Fibroblast of upper back skin (primary cell): ENCODE measurements around the gene CAMK2A.
"Not testable (repeated sequence)": the region's sequence is repeated elsewhere in the genome, so short reads cannot be mapped to it uniquely, and the experiment has no call there.

Experiments
- DNase-seq: peaks from one replicate; pipeline ENCODE4 v3.0.0-alpha.2; 2013

Gene CAMK2A

GRCh38 chr5:150249744-150250143, 39.8 kb downstream of the CAMK2A start:
- no peak for DNase-seq

DNA sequence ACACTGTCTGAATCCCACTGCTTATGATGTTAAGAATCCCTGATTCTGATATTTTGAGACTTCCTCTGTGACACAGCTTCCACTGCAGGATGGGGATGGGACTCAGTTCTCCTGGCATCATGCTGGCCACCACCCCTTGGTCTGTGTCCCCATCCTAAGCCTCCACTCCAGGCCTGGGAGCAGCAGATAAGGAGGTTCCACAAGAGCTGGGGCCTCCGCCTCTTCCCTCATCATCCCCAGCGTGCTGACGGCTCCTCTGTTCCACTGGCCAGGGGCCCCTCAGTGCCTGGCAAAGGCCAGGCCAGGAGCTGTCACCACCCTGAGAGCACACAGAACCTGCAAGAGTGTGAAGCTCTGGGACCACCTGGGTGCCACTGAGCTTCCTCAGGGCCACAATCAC, 40.6 kb downstream of the CAMK2A start:
- DNase-seq, result no peak

DNA sequence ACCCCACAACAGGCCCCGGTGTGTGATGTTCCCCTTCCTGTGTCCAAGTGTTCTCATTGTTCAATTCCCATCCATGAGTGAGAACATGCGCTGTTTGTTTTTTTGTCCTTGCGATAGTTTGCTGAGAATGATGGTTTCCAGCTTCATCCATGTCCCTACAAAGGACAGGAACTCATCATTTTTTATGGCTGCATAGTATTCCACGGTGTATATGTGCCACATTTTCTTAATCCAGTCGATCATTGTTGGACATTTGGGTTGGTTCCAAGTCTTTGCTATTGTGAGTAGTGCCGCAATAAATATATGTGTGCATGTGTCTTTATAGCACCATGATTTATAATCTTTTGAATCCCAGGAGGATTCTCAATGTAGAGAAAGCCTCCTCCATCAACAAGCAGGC, 41.1 kb downstream of the CAMK2A start:
- DNase-seq, result not testable (repeated sequence)

DNA sequence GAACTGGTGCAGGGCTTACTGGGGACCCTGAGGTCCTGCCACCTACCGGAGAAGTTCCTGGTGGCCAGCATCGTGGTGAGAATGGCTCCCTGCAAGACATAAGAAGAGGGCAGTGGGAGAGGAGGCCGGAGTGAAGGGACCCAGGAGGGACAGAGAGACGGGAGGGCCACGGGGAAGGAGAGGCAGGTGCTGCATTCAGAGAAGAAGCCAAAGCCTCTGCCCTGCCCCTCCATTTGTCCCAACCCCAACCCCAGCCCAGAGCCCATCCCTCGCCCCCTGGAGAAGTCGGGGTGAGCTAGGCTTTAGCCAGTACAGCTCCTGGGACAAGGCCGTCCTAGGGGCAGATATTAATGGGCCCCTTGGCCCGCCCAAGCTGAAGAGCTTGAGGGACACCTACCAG, 41.8 kb downstream of the CAMK2A start:
- DNase-seq, result no peak

DNA sequence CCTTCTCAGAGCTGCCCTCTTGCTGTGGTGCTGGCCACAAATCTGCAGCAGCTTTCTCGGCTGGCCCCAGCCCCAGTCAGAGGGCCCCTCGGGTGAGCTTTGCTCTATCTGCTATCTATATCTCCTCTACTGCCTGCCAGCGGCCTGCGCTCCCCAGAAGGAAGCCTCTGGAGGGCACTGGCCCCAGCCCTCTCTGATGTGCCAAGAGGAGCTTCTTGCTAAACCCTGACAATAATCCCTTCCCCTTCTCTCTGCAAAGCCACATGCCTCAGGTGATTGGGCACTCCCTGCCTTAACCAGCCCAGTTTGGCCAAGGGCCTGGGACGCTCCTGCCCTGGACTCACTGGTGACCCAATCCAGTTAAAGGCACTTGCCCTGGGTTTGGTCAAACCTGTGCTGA, 42.7 kb downstream of the CAMK2A start:
- no peak for DNase-seq

- no peak for DNase-seq
Observed at GRCh38 chr5:150246429-150246828, 43.1 kb downstream of the CAMK2A start.

GRCh38 chr5:150245808-150246207, 43.8 kb downstream of the CAMK2A start:
- no peak for DNase-seq

DNA sequence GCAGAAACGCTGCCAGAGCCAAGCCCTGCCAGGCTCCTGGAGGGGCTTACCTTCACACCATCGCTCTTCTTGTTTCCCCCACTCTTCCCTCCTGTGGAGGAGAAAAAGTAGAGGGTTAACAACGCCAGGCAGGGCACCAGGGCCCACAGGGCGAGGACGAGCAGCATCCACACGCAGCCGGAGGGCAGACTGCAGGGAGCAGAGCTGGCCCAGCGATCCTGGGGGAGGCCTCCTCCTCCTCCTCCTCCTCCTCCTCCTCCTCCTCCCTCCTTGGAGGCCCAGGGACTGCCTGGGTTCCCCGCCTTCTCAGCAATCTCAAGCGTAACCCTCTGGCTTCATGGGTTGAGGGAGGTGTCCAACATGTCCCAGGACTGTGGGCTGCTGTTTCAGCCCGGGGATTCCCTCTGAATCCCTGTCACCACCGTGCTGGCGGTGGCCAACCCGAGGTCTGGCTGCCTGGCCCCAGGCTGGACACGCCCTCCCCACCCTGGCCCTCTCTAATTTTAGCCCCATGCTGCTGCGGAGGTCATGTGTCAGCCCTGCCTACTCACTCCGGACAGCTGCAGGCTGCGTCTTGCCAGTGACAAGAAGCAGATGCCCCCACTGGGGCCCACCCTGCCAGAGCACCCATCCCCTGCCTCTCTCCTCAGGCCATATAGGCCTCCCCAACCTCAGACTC, 44.3 kb downstream of the CAMK2A start:
- no peak for DNase-seq

GRCh38 chr5:150244209-150244608, 45.4 kb downstream of the CAMK2A start:
- no peak for DNase-seq

DNA sequence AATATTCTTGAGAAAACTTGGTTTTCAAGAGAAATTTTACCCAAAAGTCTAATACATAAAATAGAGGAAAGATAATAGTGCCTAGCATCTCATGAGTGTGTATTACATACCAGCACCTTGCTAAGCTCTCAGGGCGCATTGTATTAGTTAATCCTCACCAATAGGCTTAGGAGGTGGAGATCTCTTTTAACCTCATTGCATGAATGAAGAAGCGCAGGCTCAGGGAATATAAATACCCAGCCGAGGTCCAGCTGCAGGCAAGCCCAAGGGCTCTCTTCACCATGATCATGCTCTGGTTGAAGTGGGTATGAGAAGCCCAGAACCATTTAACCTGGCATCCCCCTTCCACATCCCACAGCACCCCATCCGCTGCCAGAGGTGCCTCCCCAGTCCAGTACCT, 46.0 kb downstream of the CAMK2A start:
- no peak for DNase-seq

DNA sequence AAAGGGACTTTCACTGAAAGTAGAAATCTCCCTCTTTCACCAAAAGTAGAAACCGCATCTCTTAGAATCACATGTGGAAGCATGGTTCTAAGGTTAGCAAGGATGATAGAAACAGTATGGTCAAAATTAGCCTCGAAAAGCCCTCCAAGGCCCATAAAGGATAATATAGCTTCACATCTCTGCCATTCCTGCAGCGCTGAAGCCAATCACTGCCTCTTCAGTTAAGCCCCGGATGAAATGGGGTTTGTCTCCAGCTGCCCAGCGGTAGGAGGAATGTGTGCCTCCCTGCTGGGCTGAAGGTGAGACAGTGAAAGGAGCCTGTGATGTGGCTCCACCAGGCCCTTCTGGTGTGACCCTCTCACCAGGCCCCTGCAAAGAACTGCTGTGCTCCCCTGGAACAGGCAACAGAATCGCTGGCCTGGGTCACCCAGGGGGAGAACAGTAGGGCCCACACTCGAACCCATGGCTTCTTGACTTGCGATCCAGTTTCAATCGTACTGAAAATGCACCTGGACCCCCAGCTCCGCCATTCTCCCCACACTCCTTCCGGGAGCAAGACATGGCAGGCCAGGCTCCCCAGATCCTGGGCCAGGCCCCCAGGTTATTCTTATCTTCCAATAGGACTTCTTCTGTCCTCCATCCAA, 47.2 kb downstream of the CAMK2A start:
- no peak for DNase-seq

- no peak for DNase-seq
Observed at GRCh38 chr5:150241298-150242160, 48.0 kb downstream of the CAMK2A start.

DNA sequence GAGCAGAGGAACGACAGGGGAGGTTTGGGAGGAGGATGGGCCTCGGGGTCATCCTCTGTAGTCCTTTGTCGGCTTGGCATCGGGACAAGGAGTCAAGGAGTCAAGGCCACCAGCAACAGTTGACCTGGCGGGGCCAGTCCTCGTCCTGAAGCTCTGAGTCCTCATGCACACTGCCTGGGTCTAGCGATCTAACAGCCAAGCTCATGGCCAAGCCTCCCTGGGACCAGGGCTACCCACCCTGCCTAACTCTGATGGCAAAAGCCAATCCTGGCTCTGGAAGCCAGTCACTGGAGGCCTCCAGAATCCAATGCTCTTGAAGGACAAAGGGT, 49.8 kb downstream of the CAMK2A start:
- no peak for DNase-seq

- DNase-seq, result no peak
Observed at GRCh38 chr5:150239099-150239793, 50.3 kb downstream of the CAMK2A start.

DNA sequence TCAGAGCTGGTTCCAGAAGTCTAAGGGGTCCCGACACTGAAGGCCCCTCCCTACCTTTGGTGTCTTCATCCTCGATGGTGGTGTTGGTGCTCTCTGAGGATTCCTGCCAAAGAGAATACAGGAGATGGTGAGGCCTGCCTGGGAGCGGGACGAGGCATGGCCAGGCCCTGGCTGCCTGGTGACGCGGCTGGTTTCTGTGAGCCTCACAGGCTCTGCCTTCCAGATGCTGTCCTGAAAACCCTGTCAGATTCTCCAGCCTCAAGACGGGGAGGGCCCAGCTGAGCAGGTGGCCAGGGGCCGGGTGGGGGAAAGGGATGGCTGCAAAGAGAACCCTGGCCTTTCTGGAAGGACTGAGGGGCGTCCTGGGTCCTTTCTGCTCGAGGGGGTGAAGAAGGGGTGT, 50.9 kb downstream of the CAMK2A start:
- DNase-seq, result no peak

DNA sequence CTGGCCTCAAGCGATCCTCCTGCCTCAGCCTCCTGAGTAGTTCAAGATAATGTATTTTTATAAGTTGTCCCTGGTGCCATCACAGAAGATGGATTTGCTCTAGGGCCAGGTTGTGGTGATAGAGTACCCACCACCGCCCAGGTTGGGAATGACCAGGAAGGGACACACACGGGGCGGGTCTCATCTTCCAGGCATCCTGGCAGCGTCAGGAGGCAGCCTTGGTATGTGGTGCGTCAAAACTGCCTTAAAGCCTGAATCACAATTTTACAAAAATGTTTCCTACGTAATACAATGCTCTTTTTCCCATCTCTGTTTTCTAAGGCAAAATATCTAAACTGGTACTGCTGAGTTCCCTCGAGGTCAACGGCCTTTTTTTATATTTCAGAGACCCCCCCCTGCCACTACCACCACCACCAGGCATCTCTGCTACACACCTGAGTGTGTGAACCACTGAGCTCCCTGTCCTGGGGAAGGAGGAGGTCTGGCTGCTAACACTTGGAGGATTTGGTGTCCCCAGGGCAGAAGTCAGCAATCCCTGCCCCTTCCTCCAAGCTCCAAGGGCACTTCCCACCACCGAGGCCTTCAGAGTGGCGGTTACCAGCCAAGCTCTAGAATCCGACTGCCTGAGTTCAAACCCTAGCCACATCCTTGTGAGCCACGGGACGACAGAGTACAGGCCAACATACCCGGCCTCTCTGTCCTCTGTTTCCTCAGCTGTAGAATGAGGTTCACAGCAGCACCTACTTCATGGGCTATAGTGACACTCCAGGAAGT, 52.4 kb downstream of the CAMK2A start:
- no peak for DNase-seq

- no peak for DNase-seq
Observed at GRCh38 chr5:150236313-150236712, 53.3 kb downstream of the CAMK2A start.

GRCh38 chr5:150235500-150235854, 54.1 kb downstream of the CAMK2A start:
- DNase-seq, result no peak

- DNase-seq, result no peak
Observed at GRCh38 chr5:150234576-150235499, 54.7 kb downstream of the CAMK2A start.

GRCh38 chr5:150233706-150234105, 55.9 kb downstream of the CAMK2A start:
- DNase-seq, result not testable (repeated sequence)

DNA sequence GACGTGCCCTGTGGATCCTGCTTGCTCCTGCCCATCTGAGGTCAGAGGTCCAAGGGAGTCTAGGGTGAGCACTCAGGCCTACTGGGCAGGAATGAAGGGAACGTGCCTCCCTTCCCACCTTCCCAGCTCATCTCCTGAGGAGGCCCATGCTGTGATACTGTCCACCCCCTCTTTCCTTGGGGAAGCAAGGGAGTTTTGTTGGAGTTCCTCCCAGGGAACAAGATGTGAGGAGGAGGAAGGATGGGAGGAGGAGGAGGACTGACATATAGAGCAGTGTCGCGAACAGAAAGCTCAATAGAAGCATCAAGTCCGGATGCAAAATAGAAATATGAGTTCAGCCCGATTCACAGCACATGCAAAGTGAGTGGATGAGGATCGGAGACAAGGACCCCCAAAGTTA, 58.7 kb downstream of the CAMK2A start:
- no peak for DNase-seq

- DNase-seq, result no peak
Observed at GRCh38 chr5:150229571-150229970, 60.0 kb downstream of the CAMK2A start.
